Fibroblast of skin of right quadriceps (primary cell): ENCODE data around the gene KCNJ13.
"Not testable (repeated sequence)": the region's sequence is repeated elsewhere in the genome, so short reads cannot be mapped to it uniquely, and the experiment has no call there.

Experiments used
- DNase-seq: peaks from one replicate; pipeline ENCODE4 v3.0.0-alpha.2; 2013

Gene KCNJ13

GRCh38 chr2:232761301-232761907, 15.0 kb downstream of the KCNJ13 start:
- peak; percentile 23 for DNase-seq

GRCh38 chr2:232757905-232758304, 18.5 kb downstream of the KCNJ13 start:
- DNase-seq, result no peak

- no peak for DNase-seq
Observed at GRCh38 chr2:232750135-232750671, 26.2 kb downstream of the KCNJ13 start.

- DNase-seq, result no peak
Observed at GRCh38 chr2:232749331-232749730, 27.0 kb downstream of the KCNJ13 start.

- DNase-seq, result no peak
Observed at GRCh38 chr2:232748038-232748437, 28.3 kb downstream of the KCNJ13 start.

- DNase-seq, result no peak
Observed at GRCh38 chr2:232744963-232745362, 31.4 kb downstream of the KCNJ13 start.

- DNase-seq, result no peak
Observed at GRCh38 chr2:232741972-232742371, 34.4 kb downstream of the KCNJ13 start.

- no peak for DNase-seq
Observed at GRCh38 chr2:232741294-232741693, 35.1 kb downstream of the KCNJ13 start.

- peak; percentile 48 for DNase-seq
Observed at GRCh38 chr2:232731470-232731869, 44.9 kb downstream of the KCNJ13 start.

GRCh38 chr2:232728785-232729184, 47.6 kb downstream of the KCNJ13 start:
- no peak for DNase-seq

GRCh38 chr2:232723027-232723426, 53.3 kb downstream of the KCNJ13 start:
- no peak for DNase-seq

GRCh38 chr2:232721882-232722281, 54.5 kb downstream of the KCNJ13 start:
- no peak for DNase-seq

- no peak for DNase-seq
Observed at GRCh38 chr2:232721261-232721660, 55.1 kb downstream of the KCNJ13 start.

- DNase-seq, result not testable (repeated sequence)
Observed at GRCh38 chr2:232720056-232720455, 56.3 kb downstream of the KCNJ13 start.
